Keratinocyte (primary cell): ENCODE measurements around the gene FHIT.

Experiments used
- EZH2 ChIP-seq: IDR thresholded peaks from one replicate; pipeline ENCODE4 v1.6.1; 2012; ENCODE audit warnings: inconsistent platforms, mild to moderate bottlenecking, low read length, moderate library complexity
- TF ChIP-seq, protein P1 (sequence below), 3 experiments: IDR thresholded peaks in 1 of 3; conservative IDR thresholded peaks in 1 of 3; optimal IDR thresholded peaks in 1 of 3; 2 replicates in 2 of 3; 3 replicates in 1 of 3; pipeline versions ENCODE3 to v1.5.1; 2011; ENCODE audit warnings: low read length in 3 of 3, mild to moderate bottlenecking in 3 of 3, moderate library complexity in 2 of 3, control low read depth in 1 of 3, inconsistent platforms in 1 of 3; ENCODE audit not compliant: insufficient read depth in 2 of 3; ENCODE audit errors: extremely low read depth in 1 of 3

DNA sequence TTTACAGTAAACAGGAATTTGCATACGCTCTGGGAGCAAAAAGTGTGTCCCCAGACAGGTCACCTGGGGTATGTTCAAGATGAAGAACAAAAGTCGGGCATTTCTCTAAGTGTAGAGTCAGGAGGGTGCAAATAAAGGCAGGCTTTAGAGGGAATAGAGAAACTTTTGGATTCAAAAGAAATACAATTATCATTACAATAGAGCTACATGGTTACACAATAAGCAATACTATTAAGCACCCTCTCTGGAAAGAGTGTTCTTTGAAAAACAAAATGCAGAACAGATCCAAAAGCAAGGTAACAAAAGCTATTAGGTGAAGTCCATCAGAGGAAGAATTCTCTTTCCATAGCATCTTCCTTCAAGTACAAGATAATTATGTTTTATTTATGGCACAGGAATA lies 679.7 kb downstream of the FHIT start:
- no peak for TF ChIP-seq EZH2
- TF ChIP-seq, protein P1, sequence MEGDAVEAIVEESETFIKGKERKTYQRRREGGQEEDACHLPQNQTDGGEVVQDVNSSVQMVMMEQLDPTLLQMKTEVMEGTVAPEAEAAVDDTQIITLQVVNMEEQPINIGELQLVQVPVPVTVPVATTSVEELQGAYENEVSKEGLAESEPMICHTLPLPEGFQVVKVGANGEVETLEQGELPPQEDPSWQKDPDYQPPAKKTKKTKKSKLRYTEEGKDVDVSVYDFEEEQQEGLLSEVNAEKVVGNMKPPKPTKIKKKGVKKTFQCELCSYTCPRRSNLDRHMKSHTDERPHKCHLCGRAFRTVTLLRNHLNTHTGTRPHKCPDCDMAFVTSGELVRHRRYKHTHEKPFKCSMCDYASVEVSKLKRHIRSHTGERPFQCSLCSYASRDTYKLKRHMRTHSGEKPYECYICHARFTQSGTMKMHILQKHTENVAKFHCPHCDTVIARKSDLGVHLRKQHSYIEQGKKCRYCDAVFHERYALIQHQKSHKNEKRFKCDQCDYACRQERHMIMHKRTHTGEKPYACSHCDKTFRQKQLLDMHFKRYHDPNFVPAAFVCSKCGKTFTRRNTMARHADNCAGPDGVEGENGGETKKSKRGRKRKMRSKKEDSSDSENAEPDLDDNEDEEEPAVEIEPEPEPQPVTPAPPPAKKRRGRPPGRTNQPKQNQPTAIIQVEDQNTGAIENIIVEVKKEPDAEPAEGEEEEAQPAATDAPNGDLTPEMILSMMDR (optimal IDR thresholded peaks at IDR 0.05 in 1 of 3, IDR thresholded peaks at IDR 0.05 in 1 of 3, conservative IDR thresholded peaks at IDR 0.05 in 1 of 3; ENCODE audit: extremely low read depth in 1 of 3, insufficient read depth in 2 of 3, low read length in 3 of 3), result no peak
